ENCODE measurements around the gene AUTS2. TPM values are rescaled to one million over a fixed set of nuclear protein-coding genes. Genes with fewer than 3 reads are reported as not detected.

The AUTS2 gene
- total and polyA plus RNA-seq, 2 donors (not counting 1 experiment from before 2014, with no cell fraction given), result 0.60 to 9.1 TPM

GRCh38 chr7:70104243-70104642, 506.0 kb downstream of the AUTS2 start:
- no peak overlapping the region for H2AFZ ChIP-seq (ENCODE audit: low read length)
- no peaks in the 10 kb centered on the region for H3K9me3 ChIP-seq (ENCODE audit: control insufficient read depth, insufficient read depth, low read depth, low read length)
- TF ChIP-seq CTCF (conservative IDR thresholded peaks at IDR 0.05 in 1 of 2, IDR thresholded peaks at IDR 0.05 in 1 of 2; ENCODE audit: low read depth in 1 of 2, low read length in 2 of 2) (no peak), EZH2 (IDR thresholded peaks at IDR 0.05; ENCODE audit: low read length, missing control alignments) (no peak)
- no peak overlapping the region for H3K9ac ChIP-seq (ENCODE audit: insufficient read depth, low read length)
- no peak overlapping the region for H3K4me3 ChIP-seq (replicated peaks in 1 of 4; ENCODE audit: control extremely low read depth in 1 of 4, insufficient read depth in 1 of 4, low read depth in 3 of 4, low read length in 4 of 4)
- no peak for DNase-seq (ENCODE audit: low read depth in 2 of 2)
- no peaks in the 10 kb centered on the region for H3K79me2 ChIP-seq (ENCODE audit: control insufficient read depth, insufficient read depth, low read length)
- H4K20me1 ChIP-seq (ENCODE audit: control insufficient read depth, extremely low read depth, insufficient read depth, low read length), result no peaks in the 10 kb centered on the region
- H3K27ac ChIP-seq (ENCODE audit: insufficient read depth, low read length), result no peak overlapping the region
- no peaks in the 10 kb centered on the region for H3K36me3 ChIP-seq (ENCODE audit: control insufficient read depth, insufficient read depth, low read length)
- H3K27me3 ChIP-seq (ENCODE audit: control insufficient read depth, insufficient read depth, low read length), result no peaks in the 10 kb centered on the region
- no peak overlapping the region for H3K4me2 ChIP-seq (ENCODE audit: extremely low read depth, insufficient read depth, low read length)
- no peaks in the 10 kb centered on the region for H3K4me1 ChIP-seq (ENCODE audit: control insufficient read depth, extremely low read depth, insufficient read depth, low read length)

- no peak for DNase-seq (ENCODE audit: low read depth in 2 of 2)
- TF ChIP-seq EZH2 (IDR thresholded peaks at IDR 0.05; ENCODE audit: low read length, missing control alignments) (no peak), CTCF (conservative IDR thresholded peaks at IDR 0.05 in 1 of 2, IDR thresholded peaks at IDR 0.05 in 1 of 2; ENCODE audit: low read depth in 1 of 2, low read length in 2 of 2) (no peak)
- no peaks in the 10 kb centered on the region for H3K79me2 ChIP-seq (ENCODE audit: control insufficient read depth, insufficient read depth, low read length)
- H3K27me3 ChIP-seq (ENCODE audit: control insufficient read depth, insufficient read depth, low read length), result no peaks in the 10 kb centered on the region
- H4K20me1 ChIP-seq (ENCODE audit: control insufficient read depth, extremely low read depth, insufficient read depth, low read length), result no peaks in the 10 kb centered on the region
- H3K4me3 ChIP-seq (replicated peaks in 1 of 4; ENCODE audit: control extremely low read depth in 1 of 4, insufficient read depth in 1 of 4, low read depth in 3 of 4, low read length in 4 of 4), result no peak overlapping the region
- H3K4me2 ChIP-seq (ENCODE audit: extremely low read depth, insufficient read depth, low read length), result no peak overlapping the region
- H2AFZ ChIP-seq (ENCODE audit: low read length), result no peak overlapping the region
- no peaks in the 10 kb centered on the region for H3K9me3 ChIP-seq (ENCODE audit: control insufficient read depth, insufficient read depth, low read depth, low read length)
- H3K36me3 ChIP-seq (ENCODE audit: control insufficient read depth, insufficient read depth, low read length), result no peaks in the 10 kb centered on the region
- H3K9ac ChIP-seq (ENCODE audit: insufficient read depth, low read length), result no peak overlapping the region
- H3K27ac ChIP-seq (ENCODE audit: insufficient read depth, low read length), result no peak overlapping the region
- no peaks in the 10 kb centered on the region for H3K4me1 ChIP-seq (ENCODE audit: control insufficient read depth, extremely low read depth, insufficient read depth, low read length)
These were observed 514.8 kb downstream of the AUTS2 start for GRCh38 chr7:70113078-70113477.

- H3K27me3 ChIP-seq (ENCODE audit: control insufficient read depth, insufficient read depth, low read length), result no peaks in the 10 kb centered on the region
- H3K4me3 ChIP-seq (replicated peaks in 1 of 4; ENCODE audit: control extremely low read depth in 1 of 4, insufficient read depth in 1 of 4, low read depth in 3 of 4, low read length in 4 of 4), result no peak overlapping the region
- H2AFZ ChIP-seq (ENCODE audit: low read length), result no peak overlapping the region
- peak in 1 of 2 donors; percentile 47 for DNase-seq (ENCODE audit: low read depth in 2 of 2)
- no peaks in the 10 kb centered on the region for H4K20me1 ChIP-seq (ENCODE audit: control insufficient read depth, extremely low read depth, insufficient read depth, low read length)
- no peaks in the 10 kb centered on the region for H3K4me1 ChIP-seq (ENCODE audit: control insufficient read depth, extremely low read depth, insufficient read depth, low read length)
- no peak overlapping the region for H3K27ac ChIP-seq (ENCODE audit: insufficient read depth, low read length)
- H3K9ac ChIP-seq (ENCODE audit: insufficient read depth, low read length), result no peak overlapping the region
- H3K79me2 ChIP-seq (ENCODE audit: control insufficient read depth, insufficient read depth, low read length), result no peaks in the 10 kb centered on the region
- TF ChIP-seq EZH2 (IDR thresholded peaks at IDR 0.05; ENCODE audit: low read length, missing control alignments) (no peak), CTCF (conservative IDR thresholded peaks at IDR 0.05 in 1 of 2, IDR thresholded peaks at IDR 0.05 in 1 of 2; ENCODE audit: low read depth in 1 of 2, low read length in 2 of 2) (no peak)
- no peaks in the 10 kb centered on the region for H3K36me3 ChIP-seq (ENCODE audit: control insufficient read depth, insufficient read depth, low read length)
- no peak overlapping the region for H3K4me2 ChIP-seq (ENCODE audit: extremely low read depth, insufficient read depth, low read length)
- no peaks in the 10 kb centered on the region for H3K9me3 ChIP-seq (ENCODE audit: control insufficient read depth, insufficient read depth, low read depth, low read length)
These were observed 515.3 kb downstream of the AUTS2 start for GRCh38 chr7:70113536-70113935.
